ENCODE measurements around the gene TTK. TPM values are rescaled to one million over a fixed set of nuclear protein-coding genes. Genes with fewer than 3 reads are reported as not detected.

TTK gene
- polyA plus RNA-seq, 1 experiment, result 5.1 TPM

- no peak overlapping the region for H3K4me3 ChIP-seq (ENCODE audit: low read depth, low read length)
- ChIA-PET CTCF (no interaction called here), POLR2A (no interaction called here)
- no peaks in the 10 kb centered on the region for H3K36me3 ChIP-seq (ENCODE audit: control insufficient read depth, insufficient read depth, low read length)
- DNase-seq (ENCODE audit: low read depth), result no peak
- no peaks in the 10 kb centered on the region for H3K27me3 ChIP-seq (ENCODE audit: control insufficient read depth, insufficient read depth, low read length)
- TF ChIP-seq CTCF (IDR thresholded peaks at IDR 0.05; ENCODE audit: insufficient read depth, low read depth, low read length), result no peak
Measured at GRCh38 chr6:79971193-79971592, 33.3 kb upstream of the TTK start.

GRCh38 chr6:79981652-79982051, 22.8 kb upstream of the TTK start:
- ChIA-PET POLR2A (no interaction called here), CTCF (no interaction called here)

GRCh38 chr6:79984261-79984660, 20.2 kb upstream of the TTK start:
- DNase-seq (ENCODE audit: low read depth), result no peak
- CTCF ChIA-PET, result interaction anchor here (1.3 kb wide), 1 partner anchor 34 kb away, joined by 4 read pairs; no protein-coding TSS in a partner anchor
- H3K4me3 ChIP-seq (ENCODE audit: low read depth, low read length), result no peak overlapping the region
- peaks cover 3% of the 10 kb centered on the region for H3K27me3 ChIP-seq (ENCODE audit: control insufficient read depth, insufficient read depth, low read length)
- POLR2A ChIA-PET, result no interaction called here
- TF ChIP-seq CTCF (IDR thresholded peaks at IDR 0.05; ENCODE audit: insufficient read depth, low read depth, low read length), result no peak
- H3K36me3 ChIP-seq (ENCODE audit: control insufficient read depth, insufficient read depth, low read length), result no peaks in the 10 kb centered on the region

More at GRCh38 chr6:79981652-79982051, 22.8 kb upstream of the TTK start:
- no peak for DNase-seq (ENCODE audit: low read depth)
- no peak for TF ChIP-seq CTCF (IDR thresholded peaks at IDR 0.05; ENCODE audit: insufficient read depth, low read depth, low read length)
- no peak overlapping the region for H3K4me3 ChIP-seq (ENCODE audit: low read depth, low read length)
- H3K27me3 ChIP-seq (ENCODE audit: control insufficient read depth, insufficient read depth, low read length), result peaks cover 3% of the 10 kb centered on the region
- H3K36me3 ChIP-seq (ENCODE audit: control insufficient read depth, insufficient read depth, low read length), result no peaks in the 10 kb centered on the region

- no peak for DNase-seq (ENCODE audit: low read depth)
- TF ChIP-seq CTCF (IDR thresholded peaks at IDR 0.05; ENCODE audit: insufficient read depth, low read depth, low read length), result no peak
- CTCF ChIA-PET, result interaction anchor here (1.2 kb wide), 1 partner anchor 39 kb away, joined by 4 read pairs; no protein-coding TSS in a partner anchor
- no peak overlapping the region for H3K4me3 ChIP-seq (ENCODE audit: low read depth, low read length)
- POLR2A ChIA-PET, result no interaction called here
- no peaks in the 10 kb centered on the region for H3K36me3 ChIP-seq (ENCODE audit: control insufficient read depth, insufficient read depth, low read length)
- peaks cover 3% of the 10 kb centered on the region for H3K27me3 ChIP-seq (ENCODE audit: control insufficient read depth, insufficient read depth, low read length)
Measured at GRCh38 chr6:79985128-79985527, 19.3 kb upstream of the TTK start.

- CTCF ChIA-PET, result interaction anchor here (0.6 kb wide), 1 partner anchor 472 kb away, joined by 3 read pairs; no protein-coding TSS in a partner anchor
- TF ChIP-seq CTCF (IDR thresholded peaks at IDR 0.05; ENCODE audit: insufficient read depth, low read depth, low read length), result no peak
- Histone ChIP-seq H3K4me3 (ENCODE audit: low read depth, low read length) (no peak overlapping the region), H3K27me3 (ENCODE audit: control insufficient read depth, insufficient read depth, low read length) (no peaks in the 10 kb centered on the region; the same call in 1 of the 2 replicates), H3K36me3 (ENCODE audit: control insufficient read depth, insufficient read depth, low read length) (no peaks in the 10 kb centered on the region)
- POLR2A ChIA-PET, result no interaction called here
- no peak for DNase-seq (ENCODE audit: low read depth)
Measured at GRCh38 chr6:79989641-79990040, 14.8 kb upstream of the TTK start.

Data from BJ (cell line).